ENCODE measurements around the gene LMO1.

The LMO1 gene

GRCh38 chr11:8288166-8288772 is 24.6 kb upstream of the LMO1 start:
- no peak for DNase-seq

- no peak for DNase-seq
Measured at GRCh38 chr11:8287703-8288102, 24.0 kb upstream of the LMO1 start.

- no peak for DNase-seq
Measured at GRCh38 chr11:8287297-8287696, 23.6 kb upstream of the LMO1 start.

GRCh38 chr11:8286886-8287285 is 23.2 kb upstream of the LMO1 start:
- no peak for DNase-seq

- DNase-seq: no peak
Measured at GRCh38 chr11:8285796-8286195, 22.1 kb upstream of the LMO1 start.

GRCh38 chr11:8285228-8285627 is 21.6 kb upstream of the LMO1 start:
- DNase-seq: no peak

- DNase-seq: no peak
Measured at GRCh38 chr11:8283465-8284230, 20.0 kb upstream of the LMO1 start.

GRCh38 chr11:8283100-8283464 is 19.4 kb upstream of the LMO1 start:
- DNase-seq: no peak

GRCh38 chr11:8282631-8283030 is 19.0 kb upstream of the LMO1 start:
- DNase-seq: no peak

GRCh38 chr11:8281266-8281665 is 17.6 kb upstream of the LMO1 start:
- no peak for DNase-seq

GRCh38 chr11:8277691-8278090 is 14.0 kb upstream of the LMO1 start:
- DNase-seq: no peak

GRCh38 chr11:8276528-8276927 is 12.8 kb upstream of the LMO1 start:
- no peak for DNase-seq

- no peak for DNase-seq
Measured at GRCh38 chr11:8273287-8273686, 9.6 kb upstream of the LMO1 start.

- no peak for DNase-seq
Measured at GRCh38 chr11:8271106-8271886, 7.6 kb upstream of the LMO1 start.

- DNase-seq: no peak
Measured at GRCh38 chr11:8269636-8270035, 6.0 kb upstream of the LMO1 start.

- DNase-seq: no peak
Measured at GRCh38 chr11:8268530-8269400, 5.1 kb upstream of the LMO1 start.

GRCh38 chr11:8267831-8268529 is 4.3 kb upstream of the LMO1 start:
- peak; percentile 28 for DNase-seq

GRCh38 chr11:8267280-8267679 is 3.6 kb upstream of the LMO1 start:
- no peak for DNase-seq

- no peak for DNase-seq
Measured at GRCh38 chr11:8266246-8267241, 2.9 kb upstream of the LMO1 start.

- no peak for DNase-seq
Measured at GRCh38 chr11:8265681-8266241, 2.1 kb upstream of the LMO1 start.
